ENCODE results near the gene RAPGEF3.

- no peak for TF ChIP-seq CTCF (IDR thresholded peaks at IDR 0.05; ENCODE audit: borderline replicate concordance, extremely low read depth, low read length, poor library complexity, severe bottlenecking)
- no peak for TF ChIP-seq EZH2 (IDR thresholded peaks at IDR 0.05; ENCODE audit: borderline replicate concordance, low read depth, low read length, severe bottlenecking)
Measured at GRCh38 chr12:47795814-47796411, 37.2 kb upstream of the RAPGEF3 start.
